HTERT RPE-1 (cell line): ENCODE results near the gene BBS12.

Source experiments
- in situ Hi-C: fragments of 300-500 bp; cut with MboI; formaldehyde crosslinking; loops from 4 replicates; pipeline ENCODE4 v1.14.3; 2020; ENCODE audit warnings: low sequenced_read_pairs

BBS12 gene

GRCh38 chr4:122732329-122733026, at the start of gene BBS12:
Gene BBS12, plus strand, starts transcription at chr4:122732704. Its CDS starts 9,189 bp downstream, at chr4:122741893.
- in situ Hi-C loops = no loop called here

DNA sequence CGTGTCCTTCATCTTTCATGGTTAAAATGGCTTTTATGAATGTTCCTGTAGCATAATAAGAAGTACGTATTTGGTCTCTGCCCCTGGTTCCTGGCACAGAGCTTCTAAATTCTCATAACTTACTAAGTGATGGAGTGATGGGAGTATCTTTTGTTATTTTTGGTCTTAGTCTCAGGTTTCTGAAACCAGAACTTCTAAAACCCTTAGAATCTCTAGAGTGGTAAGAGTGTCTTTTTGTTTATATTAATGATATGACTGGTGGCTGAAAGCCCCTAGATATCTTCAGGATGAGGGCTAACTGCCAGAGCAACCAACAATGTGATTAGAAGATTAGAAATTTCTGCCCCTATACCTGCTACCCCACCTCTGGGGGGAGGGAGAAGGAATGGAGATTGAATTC, 45.8 kb upstream of the BBS12 start:
- in situ Hi-C loops = no loop called here

GRCh38 chr4:122687531-122688061, 44.9 kb upstream of the BBS12 start:
- in situ Hi-C loops = no loop called here

GRCh38 chr4:122688529-122689140, 43.9 kb upstream of the BBS12 start:
- in situ Hi-C loops = no loop called here

DNA sequence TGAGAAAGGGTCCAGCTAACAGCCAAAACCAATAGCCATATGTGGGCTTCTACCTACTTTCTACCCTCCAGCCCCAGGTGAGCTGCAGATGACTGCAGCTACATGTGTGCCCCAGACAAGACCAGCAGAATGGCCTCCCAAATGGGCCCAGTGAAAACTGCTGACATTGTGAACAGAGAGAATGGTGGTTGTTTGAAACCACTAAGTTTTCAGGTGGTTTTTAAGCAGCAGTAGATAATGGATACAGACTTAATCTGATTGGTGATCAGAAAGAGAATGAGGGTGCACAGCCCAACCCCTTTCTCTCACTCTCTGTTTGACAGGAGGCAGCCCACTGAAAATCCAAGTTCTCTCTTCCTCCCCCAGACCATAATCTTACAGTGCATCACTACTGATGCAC, 42.5 kb upstream of the BBS12 start:
- in situ Hi-C loops = no loop called here

DNA sequence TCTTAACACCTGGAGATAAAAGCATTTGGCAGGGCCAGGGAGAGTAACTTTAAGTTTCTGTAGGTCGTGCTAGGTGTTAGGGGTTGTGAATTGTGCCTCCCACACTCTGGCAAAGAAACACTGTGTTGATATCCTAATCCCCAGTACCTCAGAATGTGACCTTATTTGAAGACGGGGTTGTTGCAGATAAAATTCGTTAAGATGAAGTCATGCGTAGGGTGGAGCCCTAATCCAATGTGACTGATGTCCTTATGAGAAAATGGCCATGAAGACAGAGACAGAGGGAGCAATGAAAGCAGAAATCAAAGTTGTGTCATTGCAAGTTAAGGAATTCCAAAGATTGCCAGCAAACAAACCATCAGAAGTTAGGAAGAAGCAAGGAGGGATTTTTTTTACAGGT, 40.5 kb upstream of the BBS12 start:
- in situ Hi-C loops = no loop called here

DNA sequence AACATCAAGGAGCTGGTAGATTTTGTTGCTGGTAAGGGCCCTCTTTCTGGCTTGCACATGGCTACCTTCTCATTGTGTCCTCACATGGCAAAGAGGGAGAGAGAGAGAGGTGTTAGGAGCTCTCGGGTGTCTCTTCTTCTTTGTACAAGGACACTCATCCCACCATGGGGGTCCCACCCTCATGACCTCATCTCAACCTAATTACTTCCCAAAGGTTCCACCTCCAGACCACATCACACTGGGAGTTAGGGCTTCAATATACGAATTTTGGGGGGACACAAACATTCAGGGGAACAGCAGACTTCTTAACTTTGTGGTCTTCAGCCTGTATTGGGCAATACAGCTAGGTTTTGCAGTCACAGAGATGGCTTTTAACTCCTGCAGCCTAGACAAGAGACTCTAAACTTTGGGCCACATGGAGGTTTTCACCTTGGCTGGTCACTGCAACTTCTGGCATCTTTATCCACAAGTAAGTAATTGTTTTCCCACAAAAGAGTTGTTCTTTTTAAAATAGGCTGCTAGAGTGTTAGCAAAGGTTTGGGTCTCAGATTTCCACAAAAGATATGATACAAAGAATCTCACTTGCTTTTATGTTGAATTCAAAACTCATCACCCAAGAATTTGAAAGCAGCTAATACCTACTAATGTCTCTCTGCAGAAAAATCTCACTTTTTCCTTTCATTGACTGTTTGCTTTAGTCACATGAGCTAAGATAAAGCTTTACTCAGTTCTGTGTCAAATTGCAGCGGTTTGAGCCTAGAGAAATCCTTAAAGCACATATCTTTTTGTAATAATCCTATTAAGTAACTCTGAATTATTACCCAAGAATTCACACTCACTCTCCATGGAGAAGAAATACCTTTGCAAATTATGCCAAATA, 39.6 kb upstream of the BBS12 start:
- in situ Hi-C loops = no loop called here

GRCh38 chr4:122695226-122695625, 37.3 kb upstream of the BBS12 start:
- in situ Hi-C loops = no loop called here

DNA sequence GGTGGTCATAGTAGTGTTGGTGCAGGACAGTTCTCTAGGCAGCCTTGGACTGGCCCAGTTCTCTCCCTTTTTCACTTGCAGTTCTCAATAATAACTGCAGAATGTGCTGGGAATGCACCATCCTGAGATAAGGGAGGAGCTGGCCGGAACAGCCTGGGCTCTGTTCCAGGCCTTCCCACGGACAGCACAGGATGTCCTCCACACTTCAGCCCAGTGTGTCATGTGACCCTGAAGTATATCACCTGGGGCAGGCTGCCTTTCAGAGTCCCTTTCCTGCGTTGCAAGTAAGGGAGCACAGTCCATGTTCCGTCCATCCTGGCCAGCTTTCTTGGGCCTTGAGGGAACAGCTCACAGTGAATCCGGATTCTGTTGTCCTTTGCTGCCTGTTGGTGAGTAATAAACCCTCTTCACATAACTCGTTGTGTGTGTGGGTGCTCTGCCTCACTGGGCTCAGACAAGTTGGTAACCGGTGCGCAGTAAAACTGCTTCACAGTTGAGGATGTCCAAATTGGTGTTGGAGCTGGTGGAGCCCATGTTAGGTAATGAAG, 32.3 kb upstream of the BBS12 start:
- in situ Hi-C loops = no loop called here

- in situ Hi-C loops = no loop called here
Observed at GRCh38 chr4:122701061-122701460, 31.4 kb upstream of the BBS12 start.

- in situ Hi-C loops = no loop called here
Observed at GRCh38 chr4:122701965-122702364, 30.5 kb upstream of the BBS12 start.

DNA sequence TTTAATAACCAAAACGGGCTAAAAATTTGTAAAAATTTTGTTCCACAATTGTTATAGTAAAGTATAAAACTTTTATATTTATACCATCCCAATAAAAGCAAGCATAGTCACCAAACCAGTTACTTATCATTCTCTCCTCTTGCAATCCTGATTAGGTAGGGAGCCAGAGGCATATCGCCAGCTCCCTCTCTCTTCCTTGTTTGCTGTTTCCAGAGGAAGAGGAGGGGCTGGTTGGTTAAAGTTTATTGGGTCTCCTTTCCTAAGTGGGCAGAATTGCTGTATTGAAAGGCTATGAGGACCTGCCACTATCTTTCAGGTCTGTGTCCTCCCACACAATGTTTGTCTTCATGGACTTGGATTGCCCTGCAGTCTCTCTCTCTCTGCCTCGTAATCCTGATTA, 29.6 kb upstream of the BBS12 start:
- in situ Hi-C loops = no loop called here

GRCh38 chr4:122703868-122704267, 28.6 kb upstream of the BBS12 start:
- in situ Hi-C loops = no loop called here

DNA sequence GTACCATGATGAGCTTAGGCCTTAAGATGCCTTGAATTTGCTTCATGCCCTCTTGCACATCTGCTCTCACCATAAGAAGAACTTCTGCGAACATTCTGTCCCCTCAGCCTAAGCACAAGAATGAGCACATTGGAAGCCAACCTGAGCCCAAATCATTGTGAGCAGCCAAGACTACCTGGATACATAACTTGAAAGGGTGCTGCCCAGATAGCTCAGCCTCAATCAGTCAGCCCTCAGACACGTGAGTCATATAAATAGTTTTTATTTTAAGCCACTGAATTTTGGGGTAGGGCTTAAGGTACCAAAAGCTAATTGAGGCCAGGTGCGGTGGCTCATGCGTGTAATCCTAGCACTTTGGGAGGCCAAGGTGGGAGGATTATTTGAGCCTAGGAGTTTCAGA, 27.5 kb upstream of the BBS12 start:
- in situ Hi-C loops = no loop called here

- in situ Hi-C loops = no loop called here
Observed at GRCh38 chr4:122705547-122706117, 26.9 kb upstream of the BBS12 start.

GRCh38 chr4:122706511-122706910, 26.0 kb upstream of the BBS12 start:
- in situ Hi-C loops = no loop called here

DNA sequence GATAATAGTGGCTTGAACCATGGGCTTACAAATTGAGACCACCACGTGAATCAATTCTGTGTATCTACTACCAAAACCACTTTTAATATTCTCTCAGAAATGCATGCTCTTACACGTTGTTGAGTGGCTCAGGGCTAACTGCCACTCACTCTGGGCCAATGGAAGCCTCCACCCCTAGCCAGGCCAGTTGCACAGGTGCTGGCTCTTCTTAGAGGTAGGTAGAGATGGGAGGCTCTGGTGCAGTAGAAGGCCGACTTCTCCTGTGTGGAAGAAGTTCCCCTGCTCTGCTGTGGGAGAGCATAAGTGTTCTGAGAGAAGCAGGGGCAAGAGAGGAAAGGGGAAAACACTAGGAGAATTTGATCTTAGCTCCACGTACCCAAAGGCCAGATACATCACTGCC, 25.0 kb upstream of the BBS12 start:
- in situ Hi-C loops = no loop called here

DNA sequence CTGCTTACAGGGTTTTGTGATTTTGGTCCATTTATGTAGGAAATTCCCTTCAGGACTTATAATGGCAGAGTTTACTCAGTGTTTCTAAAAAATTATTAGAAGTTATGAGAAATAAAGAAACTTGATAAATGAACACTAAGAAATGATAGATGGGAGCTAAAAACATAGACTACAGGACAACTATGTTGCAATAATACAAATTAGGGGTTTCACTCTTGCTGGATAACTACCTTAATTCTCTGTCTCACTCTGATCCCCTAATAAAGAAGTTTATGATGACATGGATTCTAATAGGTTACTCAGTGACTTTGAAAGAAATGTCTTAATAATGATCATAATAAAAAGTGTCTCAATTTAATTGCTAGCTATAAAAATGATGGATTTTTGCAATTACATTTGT, 23.3 kb upstream of the BBS12 start:
- in situ Hi-C loops = no loop called here

DNA sequence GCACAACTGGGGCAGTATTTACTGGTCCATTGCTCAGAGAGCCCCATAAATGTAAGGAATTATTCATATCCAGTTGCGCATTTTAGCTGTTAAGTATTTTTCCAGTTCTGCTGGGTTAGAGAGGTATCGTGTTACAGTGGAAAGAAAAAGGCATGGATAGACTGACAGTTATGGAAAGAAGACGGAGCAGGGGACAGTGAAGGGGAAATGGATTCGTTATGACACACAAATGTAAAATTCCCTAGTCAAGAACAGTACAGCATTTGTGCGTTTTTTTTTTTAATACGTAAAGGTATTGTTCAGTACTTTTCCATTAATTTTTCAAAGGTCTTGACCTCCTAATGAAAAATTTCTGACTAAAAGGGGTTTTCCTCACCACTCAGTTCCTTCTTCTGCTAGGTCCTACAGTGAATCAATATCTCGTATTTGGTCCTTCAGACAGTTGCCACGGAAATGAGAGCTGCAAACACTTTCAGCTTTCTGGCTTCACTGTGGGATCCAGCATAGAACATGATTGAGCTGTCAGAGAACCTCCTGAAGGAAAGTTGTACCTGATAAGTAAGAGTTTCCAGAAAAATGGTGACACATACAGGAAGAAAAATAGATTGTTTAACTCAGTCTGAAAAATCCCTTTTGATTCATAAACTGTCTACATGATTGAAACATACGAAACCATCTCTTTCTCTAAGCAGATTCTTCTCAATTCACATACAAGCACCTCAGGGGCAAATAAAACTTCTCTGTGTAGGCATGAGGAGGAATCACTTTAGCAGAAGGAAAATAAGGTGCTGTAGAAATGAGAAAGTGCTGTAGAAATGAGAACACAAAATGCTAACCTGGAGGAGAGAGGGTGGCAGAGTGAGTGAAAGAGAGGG, 21.8 kb upstream of the BBS12 start:
- in situ Hi-C loops = no loop called here

- in situ Hi-C loops = no loop called here
Observed at GRCh38 chr4:122711919-122712318, 20.6 kb upstream of the BBS12 start.
